SK-N-SH treated with all-trans-retinoic acid at 6 μM for 48 hours (cell line): Measurements from ENCODE around the gene CNP.

Experiments used
- ARNTL ChIP-seq: fragments of 450-650 bp; formaldehyde crosslinking; IDR thresholded peaks from 2 replicates; pipeline ENCODE4 v1.5.0; 2020; ENCODE audit warnings: low read depth, mild to moderate bottlenecking, moderate library complexity, borderline replicate concordance
- BACH2 ChIP-seq: fragments of 250-450 bp; sonication (Bioruptor Pico); IDR thresholded peaks from 2 replicates; pipeline ENCODE4 v1.9.0; 2021; ENCODE audit warnings: mild to moderate bottlenecking, borderline replicate concordance
- CREB5 ChIP-seq: fragments of 250-450 bp; sonication (Bioruptor Pico); IDR thresholded peaks from 2 replicates; pipeline ENCODE4 v1.5.1; 2020; ENCODE audit warnings: low read depth, mild to moderate bottlenecking, moderate library complexity
- ESRRG ChIP-seq: fragments of 250-450 bp; sonication (Bioruptor Pico); IDR thresholded peaks from 2 replicates; pipeline ENCODE4 v1.6.1; 2021; ENCODE audit warnings: mild to moderate bottlenecking
- OSR1 ChIP-seq: fragments of 250-450 bp; sonication (Bioruptor Pico); IDR thresholded peaks from 2 replicates; pipeline ENCODE4 v1.8.0; 2022; ENCODE audit warnings: moderate library complexity, mild to moderate bottlenecking, inconsistent platforms
- PATZ1 ChIP-seq: fragments of 250-450 bp; sonication (Bioruptor Pico); IDR thresholded peaks from 2 replicates; pipeline ENCODE4 v1.8.0; 2020; ENCODE audit warnings: mild to moderate bottlenecking, moderate library complexity, borderline replicate concordance
- RARB ChIP-seq: fragments of 250-450 bp; sonication (Bioruptor Pico); IDR thresholded peaks from 2 replicates; pipeline ENCODE4 v1.8.0; 2021; ENCODE audit warnings: mild to moderate bottlenecking, moderate library complexity
- SNAI2 ChIP-seq: fragments of 250-450 bp; sonication (Bioruptor Pico); IDR thresholded peaks from 2 replicates; pipeline ENCODE4 v1.5.0; 2020; ENCODE audit warnings: mild to moderate bottlenecking, moderate library complexity
- TCF4 ChIP-seq: fragments of 250-450 bp; sonication (Bioruptor Pico); IDR thresholded peaks from 2 replicates; pipeline ENCODE4 v1.8.0; 2021; ENCODE audit warnings: mild to moderate bottlenecking, moderate library complexity, borderline replicate concordance
- ZC3H10 ChIP-seq: fragments of 250-450 bp; sonication (Bioruptor Pico); IDR thresholded peaks from 2 replicates; pipeline ENCODE4 v1.5.1; 2021; ENCODE audit warnings: mild to moderate bottlenecking, moderate library complexity
- ZNF8 ChIP-seq: fragments of 450-650 bp; formaldehyde crosslinking; IDR thresholded peaks from 2 replicates; pipeline ENCODE4 v1.5.0; 2020; ENCODE audit warnings: mild to moderate bottlenecking, moderate library complexity

DNA sequence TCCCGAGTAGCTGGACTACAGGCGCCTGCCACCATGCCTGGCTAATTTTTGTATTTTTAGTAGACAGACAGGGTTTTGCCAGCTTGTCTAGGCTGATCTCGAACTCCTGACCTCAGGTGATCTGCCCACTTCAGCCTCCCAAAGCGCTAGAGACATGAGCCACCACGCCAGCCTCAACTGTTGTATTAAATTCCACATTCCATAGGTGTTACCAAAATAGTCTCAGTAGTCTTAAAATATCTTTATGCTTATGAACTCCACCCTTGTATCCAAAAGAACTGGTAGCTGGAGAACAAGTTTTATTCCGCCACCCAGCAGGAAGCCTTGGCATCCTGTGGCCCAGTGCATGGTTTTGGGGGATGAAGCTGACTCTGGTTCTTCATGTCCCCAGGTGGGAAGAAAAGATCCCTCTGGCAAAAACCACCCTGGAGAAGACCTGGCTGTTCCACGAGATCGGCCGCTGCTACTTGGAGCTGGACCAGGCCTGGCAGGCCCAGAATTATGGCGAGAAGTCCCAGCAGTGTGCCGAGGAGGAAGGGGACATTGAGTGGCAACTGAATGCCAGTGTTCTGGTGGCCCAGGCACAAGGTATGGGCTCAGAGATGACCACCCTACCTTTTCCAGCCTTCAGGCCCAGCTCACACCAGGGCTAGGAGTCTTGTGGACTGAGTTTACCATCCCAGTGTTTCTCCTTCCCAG is 17.7 kb upstream of the CNP start:
- TF ChIP-seq ARNTL (CRISPR knock-in tag) (no peak), BACH2 (no peak), PATZ1 (CRISPR knock-in tag) (no peak), SNAI2 (CRISPR knock-in tag) (no peak), OSR1 (no peak), CREB5 (CRISPR knock-in tag) (no peak), ESRRG (CRISPR knock-in tag) (no peak), ZNF8 (no peak), RARB (no peak), TCF4 (no peak), ZC3H10 (CRISPR knock-in tag) (no peak)
